Stimulated activated CD8-positive, alpha-beta memory T cell treated with anti-CD3 and anti-CD28 coated beads, Interleukin-15, amount 100 ng/mL, for 24 hours (primary cell): ENCODE data around the gene CCDC57.

Experiments used
- DNase-seq: peaks from one replicate; pipeline ENCODE4 v3.0.0-alpha.2; 2020; ENCODE audit warnings: low read depth

The CCDC57 gene

DNA sequence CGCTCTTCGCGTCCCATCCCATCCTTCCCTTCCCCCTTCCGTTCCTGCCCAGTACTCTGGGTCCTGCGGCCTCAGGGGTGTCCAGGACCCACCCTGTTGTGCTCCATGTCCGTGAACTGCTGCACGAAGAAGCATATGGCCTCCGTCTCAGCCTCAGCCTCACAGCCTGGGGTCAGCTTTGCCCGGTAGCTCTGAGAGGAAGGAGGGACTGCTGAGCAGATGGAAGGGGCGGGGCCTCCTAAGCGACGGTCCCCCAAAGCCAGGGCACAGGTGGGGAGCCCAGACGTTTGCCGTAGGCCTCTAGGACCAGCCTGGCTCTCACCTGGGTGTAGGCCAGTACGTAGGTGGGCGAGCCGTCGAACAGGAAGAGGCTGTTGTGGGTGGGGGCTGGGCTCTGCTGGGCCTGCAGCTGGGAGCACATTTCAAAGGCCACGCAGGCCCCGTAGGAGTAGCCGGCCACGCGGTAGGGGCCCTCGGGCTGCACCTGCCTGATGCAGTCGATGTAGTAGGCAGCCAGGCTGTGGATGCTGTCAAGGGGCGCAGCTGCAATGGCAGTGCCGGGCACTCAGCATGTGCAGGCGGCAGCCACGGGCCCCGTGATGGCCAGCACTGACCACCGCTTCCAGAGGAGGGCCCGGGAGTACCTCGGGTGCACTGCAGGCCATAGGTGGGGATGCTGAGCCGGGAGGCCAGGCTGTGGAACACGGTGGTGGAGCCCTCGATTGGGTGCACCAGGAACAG, 132.4 kb downstream of the CCDC57 start:
- no peak for DNase-seq

DNA sequence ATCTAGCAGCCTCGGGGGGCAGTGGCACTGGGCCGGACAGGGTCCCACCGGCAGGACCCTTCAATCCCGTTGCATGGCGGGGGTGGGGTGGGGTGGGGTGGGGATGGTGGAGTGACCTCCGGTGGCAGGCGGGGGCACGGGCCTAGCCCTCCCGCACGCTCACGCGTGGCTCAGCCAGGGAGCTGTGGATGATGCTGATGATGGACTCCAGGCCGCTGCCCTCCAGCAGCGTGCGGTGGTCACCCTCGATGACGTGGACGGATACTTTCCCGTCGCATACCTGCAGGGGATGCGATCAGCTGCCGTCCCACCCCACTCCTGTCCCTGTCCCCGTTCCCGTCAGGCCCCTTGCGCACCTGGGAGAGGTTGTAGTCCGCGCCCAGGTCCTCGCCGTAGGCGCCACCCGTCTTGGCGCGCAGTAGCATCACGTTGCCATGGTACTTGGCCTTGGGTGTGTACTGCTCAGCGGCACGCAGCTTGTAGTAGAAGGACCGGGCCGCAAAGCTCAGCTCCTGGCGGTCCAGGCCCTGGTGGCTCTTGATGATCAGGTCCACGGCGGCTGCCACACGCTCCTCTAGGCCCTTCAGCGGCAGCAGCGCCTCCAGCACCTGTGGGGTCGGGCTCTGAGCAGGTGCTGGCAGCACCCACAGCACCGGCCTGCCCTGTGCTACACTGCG, 133.5 kb downstream of the CCDC57 start:
- no peak for DNase-seq

DNA sequence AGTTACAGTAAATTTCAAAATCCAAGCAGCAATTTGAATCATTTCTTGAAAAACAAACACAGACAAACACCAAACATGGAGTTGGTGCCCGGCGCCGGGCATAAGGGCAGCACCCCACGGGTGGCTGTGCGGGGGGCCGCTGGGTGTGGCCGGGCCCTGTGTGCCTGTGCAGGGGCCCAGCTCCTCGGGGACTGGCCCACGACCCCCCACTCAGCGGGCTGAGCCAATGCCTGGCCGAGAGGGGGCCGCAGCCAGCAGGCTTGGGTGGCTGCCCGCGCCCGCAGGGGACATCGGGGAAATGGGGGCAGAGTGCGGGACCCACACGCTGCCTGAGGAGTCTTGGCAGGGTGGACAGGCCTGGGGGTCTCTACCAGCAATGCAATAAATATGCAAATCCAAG, 134.2 kb downstream of the CCDC57 start:
- no peak for DNase-seq

DNA sequence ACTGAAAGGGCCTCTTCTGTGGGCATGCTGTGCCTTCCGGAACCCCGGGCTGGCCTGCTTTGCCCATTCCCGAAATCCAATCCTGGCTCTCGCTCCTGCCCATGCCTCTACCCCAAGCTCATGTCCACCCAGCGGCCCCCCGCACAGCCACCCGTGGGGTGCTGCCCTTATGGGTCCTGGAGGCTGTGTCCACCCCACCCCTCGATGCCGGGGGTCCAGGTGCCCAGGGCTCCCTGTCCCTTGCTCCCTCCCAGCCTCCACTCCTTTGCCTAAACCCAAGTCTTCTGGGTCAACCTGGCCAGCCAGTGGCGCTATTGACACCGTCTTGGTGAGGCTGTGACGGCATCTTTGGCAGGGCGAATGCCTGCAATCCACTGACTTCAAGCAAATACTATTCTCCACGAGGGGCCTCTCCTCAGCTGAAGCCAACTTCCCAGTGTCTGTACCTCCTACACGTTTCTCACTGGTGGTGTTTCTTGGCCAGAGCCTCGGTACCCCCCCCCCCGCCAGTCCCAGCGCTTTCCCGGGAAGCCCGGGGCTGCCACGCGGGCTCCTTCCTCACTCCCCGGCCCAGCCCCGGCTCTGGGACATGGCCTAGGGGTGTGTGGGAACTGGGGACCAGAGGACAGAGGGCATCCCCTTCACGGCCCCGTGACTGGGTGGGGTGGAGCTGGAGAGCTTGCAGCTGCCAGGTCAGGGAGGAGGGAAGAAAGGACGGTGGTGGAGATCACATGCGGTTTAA, 134.9 kb downstream of the CCDC57 start:
- DNase-seq, result no peak

DNA sequence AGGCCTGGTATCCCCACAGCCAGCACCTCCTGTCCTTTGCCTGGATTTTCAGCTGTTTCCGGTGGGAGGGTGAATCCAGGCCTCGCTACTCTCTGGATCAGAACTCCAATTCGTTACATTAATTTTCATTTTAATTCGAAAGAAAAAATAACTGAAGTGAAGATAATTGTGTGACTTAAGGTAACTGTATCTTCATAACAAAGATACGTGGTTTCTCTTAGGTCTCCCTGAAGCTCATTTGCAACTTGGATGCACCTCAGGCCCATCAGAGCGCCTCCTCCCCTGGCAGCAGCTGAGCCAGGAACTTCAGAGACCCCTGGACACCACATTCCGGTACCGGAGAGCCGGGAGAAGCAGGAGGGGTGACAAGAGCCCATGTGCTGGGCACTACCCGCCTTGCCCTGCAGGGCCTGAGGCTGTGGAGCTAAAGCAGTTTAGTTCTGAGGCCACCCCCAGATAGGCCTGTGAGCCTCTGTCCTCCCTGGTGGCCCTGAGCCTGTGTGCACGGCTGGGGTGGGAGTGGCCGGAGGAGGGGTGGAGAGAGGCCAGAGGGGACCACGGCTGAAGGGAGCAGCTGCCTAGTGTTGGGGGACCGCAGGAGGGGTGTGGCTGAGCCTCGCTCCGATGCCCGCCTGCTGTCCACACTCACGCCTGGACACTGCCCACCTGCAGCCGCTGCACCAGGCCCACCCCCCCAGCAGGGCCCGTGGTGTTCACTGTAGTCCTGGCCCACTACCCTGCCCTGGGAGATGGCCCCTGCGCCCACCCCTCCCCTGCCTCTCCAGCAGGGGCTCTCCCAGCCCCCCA, 135.7 kb downstream of the CCDC57 start:
- DNase-seq, result no peak

DNA sequence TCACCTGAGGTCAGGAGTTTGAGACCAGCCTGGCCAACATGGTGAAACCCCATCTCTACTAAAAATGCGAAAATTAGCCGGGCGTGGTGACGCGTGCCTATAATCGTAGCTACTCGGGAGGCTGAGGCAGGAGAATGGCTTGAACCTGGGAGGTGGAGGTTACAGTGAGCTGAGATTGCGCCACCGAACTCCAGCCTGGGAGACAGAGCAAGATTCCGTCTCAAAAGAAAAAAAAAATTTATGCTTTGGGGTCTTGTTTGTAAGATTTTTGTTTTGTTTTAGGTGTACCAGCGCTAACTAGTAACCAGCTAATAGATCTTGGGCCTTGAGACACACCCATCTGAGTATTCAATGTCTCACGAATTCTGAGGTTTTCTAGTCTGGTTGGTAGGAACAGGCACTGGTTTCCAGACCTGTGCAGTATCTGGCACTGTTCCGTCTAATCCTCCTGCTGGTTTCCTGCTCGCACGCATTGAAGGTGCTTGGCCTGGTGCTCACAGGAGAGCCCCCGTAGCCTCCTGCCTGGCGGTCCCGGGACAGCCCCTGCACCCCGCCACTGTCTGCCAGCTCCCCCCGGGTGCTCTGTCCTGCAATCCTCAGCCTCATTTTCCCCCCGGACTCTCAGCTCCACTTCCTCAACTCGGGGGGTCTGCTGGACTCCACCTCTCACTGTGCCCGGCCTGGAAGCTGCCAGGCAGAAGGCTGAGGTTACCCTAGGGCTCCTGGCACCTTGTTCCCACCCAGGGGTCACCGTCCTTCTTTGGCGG, 136.4 kb downstream of the CCDC57 start:
- no peak for DNase-seq

DNA sequence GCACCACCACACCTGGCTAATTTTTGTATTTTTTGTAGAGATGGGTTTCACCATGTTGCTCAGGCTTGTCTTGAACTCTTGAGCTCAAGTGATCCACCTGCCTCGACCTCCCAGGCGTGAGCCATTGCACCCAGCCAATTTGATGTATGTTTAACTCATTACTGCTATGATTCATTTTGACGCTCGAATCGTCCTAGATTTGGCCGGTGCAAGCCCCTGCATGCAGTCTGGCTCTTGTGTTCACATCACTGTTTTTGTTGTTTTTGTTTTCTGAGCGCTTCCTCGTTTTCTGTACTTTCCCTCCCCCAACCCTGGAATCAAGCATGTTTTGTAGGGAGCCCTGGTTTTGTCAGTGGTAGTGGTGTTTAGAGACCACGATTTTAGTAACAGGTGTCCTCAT, 139.2 kb downstream of the CCDC57 start:
- no peak for DNase-seq

DNA sequence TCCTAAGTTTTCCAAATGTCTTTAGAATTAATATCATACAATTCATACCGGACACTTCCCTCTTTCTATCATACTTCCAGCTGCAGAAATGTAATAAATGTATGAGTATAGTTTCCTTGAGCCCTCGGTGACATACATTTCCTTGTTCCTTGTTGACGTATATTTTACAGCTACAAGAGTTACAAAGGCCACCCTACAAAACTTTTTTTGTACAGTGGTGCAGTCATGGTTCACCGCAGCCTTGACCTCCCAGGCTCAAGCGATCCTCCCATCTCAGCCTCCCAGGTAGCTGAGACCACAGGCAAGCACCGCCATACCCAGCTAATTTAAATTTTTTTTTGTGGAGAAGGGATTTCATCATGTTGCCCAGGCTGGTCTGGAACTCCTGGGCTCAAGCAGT, 139.8 kb downstream of the CCDC57 start:
- DNase-seq, result no peak

DNA sequence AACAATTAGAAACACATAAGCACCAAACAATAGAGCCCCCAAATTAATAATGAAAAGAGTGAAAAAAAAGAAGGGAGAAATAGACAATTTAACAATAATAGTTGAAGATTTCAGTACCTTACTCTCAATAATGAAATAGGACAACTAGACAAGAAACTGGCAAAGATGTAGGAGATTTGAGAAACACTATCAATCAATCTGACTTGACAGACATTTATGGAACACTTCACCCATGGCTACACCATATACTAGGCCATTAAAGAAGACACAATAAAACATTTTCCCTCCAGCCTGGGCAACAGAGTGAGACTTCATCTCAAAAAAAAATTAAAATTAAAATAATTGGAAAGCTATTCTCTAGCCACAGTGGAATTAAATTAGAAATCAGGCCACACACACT, 142.0 kb downstream of the CCDC57 start:
- no peak for DNase-seq

DNA sequence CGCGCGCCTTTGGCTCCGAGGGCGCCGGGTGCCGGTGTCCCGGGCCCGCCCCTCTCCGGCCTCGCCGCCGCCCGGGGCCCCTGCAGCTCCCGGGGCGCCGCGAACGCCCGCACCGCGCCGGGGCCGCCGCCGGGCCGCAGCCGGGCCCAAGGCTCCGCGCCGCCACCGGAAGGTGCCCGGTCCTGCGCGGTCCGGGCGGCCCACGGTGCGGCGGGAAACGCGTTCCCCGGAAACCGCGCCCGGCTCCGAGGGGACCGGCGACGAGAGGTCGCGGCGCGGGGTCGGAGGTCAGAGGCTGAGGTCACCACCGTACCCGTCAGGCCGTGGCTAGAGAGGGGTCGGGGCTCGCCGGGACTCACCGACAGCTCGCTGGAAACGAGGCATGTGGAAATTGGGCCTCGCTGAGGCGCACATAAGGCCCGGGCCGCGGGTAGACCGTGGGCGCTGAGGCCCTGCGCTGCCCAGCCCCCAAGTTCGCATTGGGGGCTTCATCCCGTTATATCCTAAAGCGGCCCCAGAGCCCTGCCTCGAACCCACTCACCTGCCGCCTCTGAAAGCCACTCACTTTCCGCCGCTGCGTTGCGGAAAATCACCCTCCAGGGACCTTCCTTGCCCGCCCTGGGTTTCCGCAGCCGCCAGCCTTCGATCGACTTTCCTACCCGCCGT, 146.9 kb downstream of the CCDC57 start, which contains the start of gene DUS1L:
DUS1L (minus strand) TSS at position 167 of the 666 bp plus-strand sequence. CDS start 745 bp downstream, outside the sequence.
- DNase-seq, result peak; percentile 68

DNA sequence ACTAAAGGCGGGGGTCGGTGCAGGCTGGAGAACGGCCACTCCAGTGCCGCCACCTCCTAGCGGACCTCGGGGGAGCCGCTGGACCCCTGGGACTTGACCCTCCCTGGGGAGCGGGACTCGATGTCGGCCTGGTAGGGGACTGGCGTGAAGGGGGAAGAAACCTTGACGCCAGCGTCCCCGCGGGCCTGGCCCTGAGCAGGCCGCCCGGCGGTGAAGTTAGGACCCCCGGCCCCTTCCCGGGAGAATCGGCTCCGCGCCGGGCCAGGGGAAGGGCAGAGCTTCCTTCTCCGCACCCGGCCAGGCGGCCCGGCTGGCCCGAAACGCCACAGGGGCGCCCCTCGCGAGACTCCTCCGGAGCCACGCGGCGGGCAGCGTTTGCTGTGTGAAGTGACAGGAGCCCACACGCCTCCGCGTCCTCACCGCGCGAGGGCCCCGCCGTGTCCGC, 147.4 kb downstream of the CCDC57 start:
- no peak for DNase-seq

DNA sequence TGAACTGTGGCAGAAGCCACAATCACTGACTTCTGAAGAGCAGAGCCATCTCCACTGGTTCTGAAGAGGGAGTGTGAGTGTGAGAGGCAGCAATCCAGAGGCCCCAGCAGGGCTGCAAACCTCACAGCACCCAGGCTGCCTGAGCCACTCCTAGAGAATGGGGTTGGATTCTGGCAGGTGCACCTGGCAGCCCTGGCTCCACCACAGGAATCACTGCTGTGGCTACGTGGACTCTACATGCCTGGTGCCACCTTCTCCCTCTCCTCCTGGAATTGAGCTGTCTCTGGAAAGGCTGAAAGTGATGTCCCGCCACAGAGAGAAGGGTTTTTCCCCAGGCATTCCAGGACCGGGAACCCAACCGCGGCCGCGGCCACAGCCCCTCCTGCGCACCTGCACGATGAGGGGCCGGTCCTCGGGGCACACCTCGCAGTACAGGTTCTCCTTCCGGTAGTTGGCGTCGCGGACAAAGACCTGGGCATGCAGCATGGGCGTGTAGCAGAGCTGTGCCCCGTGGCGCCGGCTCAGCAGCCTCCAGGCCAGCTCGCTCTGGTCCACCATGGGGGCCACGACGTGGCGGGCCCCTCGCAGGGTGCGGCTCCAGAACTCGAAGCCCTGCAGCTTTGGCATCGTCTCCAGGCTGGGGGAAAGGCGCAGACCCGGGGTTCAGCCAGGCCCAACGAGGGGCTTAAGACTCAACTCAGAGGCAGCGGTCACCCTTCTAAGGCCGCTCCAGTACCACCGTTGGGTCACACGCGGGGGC, 148.0 kb downstream of the CCDC57 start:
- DNase-seq, result no peak

DNA sequence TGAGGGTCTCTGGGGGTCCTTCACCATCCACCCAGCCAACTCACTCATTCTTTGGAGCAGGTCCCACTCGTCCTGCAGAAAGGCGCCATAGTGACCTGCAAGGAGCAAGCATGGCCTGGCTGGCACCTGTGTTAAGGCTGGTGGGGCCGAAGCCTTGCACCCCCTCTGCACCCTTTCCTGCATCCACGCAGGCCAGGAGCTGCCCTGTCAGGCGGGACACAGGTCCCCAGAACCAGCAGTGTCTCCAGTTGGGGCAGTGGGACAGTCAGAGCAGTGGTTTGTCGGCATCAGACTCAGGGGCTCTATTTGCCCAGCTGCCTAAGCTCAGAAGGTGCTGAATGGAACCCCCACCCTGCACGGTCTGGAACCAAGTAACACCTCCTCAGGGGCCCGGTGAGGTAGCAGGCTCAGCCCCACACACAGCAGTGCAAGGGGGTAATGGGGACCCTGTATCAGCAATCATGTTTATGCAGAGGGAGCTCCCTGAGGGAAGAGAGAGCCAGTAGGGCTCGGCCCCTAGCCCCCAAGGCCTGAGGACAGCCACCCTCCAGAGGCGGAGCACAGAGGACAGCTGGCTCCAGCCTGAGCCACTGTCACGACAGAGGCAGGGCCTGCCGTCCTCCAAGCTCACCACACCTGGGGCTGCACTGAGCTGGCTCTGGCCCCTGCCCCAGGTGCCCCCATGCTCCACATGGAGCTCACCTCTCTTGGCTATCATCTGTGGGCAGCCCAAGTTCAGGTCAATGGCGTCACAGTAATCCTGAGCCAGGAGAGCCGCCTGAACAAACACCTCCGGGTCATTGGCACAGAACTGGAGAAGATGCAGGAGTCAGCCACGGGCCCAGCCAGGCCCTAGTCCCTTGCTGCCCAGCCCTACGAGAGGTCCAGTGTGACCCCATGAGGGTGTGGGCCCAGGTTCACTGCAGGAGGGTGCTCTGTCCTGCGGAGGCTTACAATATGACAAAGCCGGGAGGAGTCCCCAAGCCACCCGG, 148.9 kb downstream of the CCDC57 start:
- DNase-seq, result no peak

DNA sequence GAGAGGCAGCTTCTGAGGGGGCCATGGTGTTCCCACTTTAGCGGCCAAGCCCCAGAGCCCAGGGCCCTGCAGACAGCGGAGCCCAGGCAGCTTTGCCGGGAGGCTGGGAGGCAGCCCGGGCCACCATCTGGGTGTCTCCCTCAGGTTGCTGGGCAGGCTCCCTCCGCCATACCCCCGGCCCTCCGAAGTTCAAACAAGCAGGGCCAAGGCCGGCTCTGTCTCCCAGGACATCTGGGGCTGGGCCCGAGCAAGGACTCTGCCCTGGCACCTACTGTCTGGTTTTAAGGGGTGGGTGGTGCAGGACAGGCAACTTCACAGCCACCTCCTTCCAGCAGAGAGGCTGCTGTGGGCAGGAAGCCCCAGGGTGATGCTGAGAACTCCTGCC, 149.7 kb downstream of the CCDC57 start:
- DNase-seq, result no peak

DNA sequence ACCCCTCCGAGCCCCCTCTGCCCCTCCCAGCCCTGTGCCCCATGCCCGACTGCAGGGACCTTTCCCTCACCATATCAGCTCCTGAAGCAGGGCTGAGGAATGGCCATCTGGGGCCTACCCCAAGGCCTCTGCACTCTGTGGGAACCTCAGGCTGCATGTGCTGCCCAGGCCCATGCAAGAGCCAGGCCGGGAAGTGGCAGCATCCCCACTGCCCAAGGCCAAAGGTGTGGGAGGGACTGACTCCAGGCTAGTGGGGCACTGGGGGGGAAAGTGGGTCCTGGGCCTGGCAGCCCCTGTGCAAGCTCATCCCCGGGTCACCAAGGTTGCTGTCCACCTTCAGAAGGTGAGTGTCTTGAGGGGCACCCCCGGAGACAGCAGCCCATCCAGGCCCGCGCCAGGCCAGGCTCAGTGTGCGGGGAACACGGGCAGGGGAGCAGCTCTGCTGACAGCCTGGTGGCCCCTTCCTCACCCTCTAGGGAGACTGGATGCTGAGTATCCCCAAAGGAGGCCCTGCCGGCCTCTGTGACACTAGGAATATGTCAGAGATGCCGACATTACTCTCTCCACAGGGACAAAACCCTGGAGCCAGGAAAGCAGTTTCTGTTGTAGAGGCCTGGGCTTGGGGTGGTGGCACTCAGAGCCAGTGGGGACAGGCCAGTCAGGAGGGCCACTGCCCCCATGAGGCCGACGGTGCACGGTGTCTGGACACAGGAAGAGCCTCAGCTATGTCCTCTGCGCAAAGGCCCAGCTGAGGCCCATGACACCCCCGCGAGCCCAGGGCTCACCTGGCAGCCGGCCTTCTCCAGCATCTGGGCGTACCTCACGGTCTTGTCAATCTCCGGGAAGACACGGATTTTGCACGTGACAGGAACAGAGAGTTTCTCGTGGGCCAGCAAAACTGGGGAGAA, 150.3 kb downstream of the CCDC57 start:
- no peak for DNase-seq

DNA sequence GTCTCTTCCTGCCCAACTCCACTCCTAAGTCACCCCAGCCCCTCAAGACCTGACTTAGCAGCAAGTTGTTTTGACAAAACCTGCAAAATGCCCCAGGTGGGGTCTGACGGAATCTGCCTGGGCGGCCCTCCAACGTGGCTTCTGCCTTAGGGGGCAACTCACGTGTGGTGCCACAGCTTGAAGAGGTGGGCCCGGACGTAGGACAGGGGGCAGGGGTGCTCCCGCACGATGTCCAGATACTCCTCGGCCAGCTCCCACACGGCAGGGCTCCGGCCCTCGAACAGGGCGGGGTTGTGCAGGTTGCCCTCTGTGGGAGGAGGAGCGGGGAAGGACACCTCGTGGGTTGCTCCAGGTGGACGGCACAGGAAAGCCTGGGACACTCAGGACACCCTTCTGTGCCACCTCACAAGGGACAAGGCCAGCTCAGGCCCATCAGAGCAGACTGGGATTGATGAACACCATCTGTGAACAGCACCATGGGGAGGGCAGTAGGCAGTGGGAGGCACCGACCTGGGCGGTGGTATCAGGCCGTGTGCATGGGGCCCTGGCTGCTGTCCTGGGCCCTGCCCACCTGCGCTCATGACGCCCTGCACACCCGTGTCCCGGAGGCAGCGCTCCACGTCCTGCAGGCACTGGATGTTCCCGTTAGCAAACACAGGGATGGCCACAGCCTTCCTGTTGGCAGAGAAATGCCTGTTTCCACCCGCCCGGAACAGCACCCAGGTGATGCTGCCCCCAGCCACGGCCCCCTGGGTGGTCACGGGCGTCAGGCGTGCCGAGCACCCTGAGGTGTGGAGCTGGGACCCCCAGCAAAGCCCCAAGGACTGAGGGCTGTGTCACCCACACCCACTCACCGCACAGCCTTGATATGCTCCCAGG, 151.4 kb downstream of the CCDC57 start:
- DNase-seq, result no peak

DNA sequence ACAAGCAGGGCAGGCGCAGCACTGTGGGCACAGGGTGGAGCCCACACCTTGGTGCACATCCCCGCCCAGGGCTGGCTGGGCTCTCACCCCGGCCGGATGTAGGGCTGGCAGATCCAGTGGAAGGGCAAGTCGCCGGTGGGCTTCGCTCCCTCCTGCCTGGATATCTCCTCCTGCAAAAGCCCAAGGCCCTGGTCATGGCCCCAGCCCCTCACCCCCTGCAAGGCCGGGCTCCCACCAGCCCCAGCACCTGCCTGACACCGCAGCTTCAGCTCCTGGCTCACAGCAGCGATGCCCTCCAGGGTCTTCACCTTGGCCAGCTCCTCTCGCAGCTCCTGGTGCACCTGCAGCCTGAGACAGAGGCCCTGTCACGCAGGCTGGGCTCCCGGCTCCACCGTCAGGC, 152.0 kb downstream of the CCDC57 start:
- DNase-seq, result no peak
